ENCODE measurements around the gene C1QTNF1.

Gene C1QTNF1

DNA sequence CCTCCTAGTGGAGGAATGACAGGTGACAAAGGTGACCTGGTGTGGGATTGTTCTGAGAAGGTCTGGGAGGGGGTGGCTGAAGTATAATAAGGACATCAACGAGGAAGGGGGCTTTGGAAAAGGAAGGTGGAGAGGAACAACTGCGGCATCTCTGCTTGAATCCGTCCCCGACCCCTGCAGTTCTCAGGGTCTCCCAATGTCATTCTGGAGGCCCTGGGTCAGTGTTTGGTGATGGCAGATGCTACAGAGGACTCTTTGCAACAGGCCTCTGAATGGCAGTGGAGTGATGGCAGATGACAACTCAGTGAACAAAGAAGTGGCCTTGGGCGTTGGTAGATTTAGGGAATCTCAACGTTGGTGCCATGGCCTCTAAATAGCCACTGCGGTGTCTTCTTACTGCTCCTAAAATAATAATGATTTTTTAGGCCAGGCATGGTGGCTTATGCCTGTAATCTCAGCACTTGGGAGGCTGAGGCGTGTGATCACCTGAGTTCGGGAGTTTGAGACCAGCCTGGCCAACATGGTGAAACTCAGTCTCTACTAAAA lies 52.0 kb downstream of the C1QTNF1 start:
- DNase-seq (ENCODE audit: extremely low read depth in 1 of 2, low read depth in 1 of 2) = no peak

DNA sequence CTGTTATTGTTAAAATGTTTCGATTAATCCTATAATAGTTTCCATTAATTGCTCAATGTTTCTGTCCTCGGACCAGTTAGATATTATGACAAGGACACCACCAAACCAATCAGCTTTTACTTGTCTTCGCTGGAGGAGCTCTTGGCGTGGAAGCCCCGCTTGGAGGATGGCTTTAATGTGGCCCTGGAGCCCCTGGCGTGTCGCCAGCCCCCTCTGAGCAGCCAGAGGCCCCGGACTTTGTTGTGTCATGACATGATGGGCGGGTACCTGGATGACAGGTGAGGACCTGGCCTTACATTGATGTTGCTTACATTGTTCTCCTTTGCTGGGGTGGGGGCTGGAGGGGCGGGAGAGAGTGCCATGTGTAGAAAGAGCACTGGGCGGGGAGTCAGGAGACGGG lies 53.6 kb downstream of the C1QTNF1 start:
- DNase-seq (ENCODE audit: extremely low read depth in 1 of 2, low read depth in 1 of 2) = no peak

DNA sequence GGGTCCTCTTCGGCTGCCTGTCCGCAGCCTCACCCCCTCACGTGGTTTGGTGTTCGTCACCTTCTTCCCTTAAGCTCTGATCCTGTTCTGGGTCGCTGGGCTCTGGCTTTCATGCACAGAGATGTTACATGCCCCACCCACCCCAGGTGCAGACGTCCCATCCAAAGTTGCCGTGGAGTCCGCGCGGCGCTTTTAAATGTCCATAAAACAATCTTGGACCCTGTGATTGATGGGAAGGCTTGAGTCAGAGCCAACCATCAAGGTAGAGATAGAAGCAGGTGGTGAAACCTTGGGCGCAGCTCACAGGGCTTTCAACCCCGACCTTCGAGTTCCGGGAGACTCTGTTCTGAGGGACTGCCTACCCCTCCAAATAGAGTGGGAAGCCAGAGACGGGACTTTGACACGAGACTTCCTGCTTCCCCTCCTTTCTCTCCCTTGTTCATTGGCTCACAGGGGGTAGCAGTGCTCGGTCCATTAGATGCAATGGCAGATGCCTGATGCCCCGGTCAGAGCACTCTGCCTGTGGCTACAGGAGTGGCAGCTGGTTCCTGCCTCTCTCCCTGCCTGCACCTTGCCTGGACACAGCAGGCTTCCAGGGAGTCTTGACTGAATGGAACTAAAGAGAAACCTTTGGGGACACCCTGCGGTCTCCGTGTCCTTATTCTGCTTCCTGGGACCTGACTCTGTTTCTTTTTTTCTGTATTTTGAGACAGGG lies 54.7 kb downstream of the C1QTNF1 start:
- no peak for DNase-seq (ENCODE audit: extremely low read depth in 1 of 2, low read depth in 1 of 2)

DNA sequence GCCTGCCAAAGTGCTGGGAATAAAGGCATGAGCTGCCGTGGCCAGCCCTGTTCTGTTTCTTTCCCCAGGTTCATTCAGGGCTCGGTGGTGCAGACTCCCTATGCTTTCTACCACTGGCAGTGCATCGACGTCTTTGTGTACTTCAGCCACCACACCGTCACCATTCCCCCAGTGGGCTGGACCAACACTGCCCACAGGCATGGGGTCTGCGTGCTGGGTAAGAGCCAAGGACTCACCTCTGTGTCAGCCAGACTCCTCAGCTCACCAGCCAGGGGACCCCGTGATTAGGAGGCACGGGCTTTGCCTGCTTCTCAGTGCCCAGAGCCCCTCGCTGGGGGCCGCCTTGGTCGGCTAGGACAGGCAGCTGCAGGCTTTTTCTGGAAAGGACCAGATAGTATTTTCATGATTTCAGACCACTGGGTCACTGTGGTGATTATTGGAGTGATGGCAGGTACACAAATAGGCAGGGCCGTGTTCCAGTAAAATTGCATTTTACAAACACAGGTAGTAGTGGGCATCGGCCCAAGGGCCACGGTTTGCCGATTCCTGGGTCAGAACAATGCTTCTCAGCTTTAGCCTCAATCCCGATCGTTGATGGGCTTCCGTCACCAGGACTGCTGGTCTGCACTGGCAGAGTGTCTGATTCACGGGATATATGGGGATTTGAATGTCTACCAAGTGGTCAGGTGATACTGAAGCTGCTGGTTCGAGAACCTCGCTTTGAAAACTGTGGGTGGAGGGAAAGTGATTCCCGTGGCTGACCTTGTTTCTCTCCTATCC lies 55.6 kb downstream of the C1QTNF1 start:
- no peak for DNase-seq (ENCODE audit: extremely low read depth in 1 of 2, low read depth in 1 of 2)

DNA sequence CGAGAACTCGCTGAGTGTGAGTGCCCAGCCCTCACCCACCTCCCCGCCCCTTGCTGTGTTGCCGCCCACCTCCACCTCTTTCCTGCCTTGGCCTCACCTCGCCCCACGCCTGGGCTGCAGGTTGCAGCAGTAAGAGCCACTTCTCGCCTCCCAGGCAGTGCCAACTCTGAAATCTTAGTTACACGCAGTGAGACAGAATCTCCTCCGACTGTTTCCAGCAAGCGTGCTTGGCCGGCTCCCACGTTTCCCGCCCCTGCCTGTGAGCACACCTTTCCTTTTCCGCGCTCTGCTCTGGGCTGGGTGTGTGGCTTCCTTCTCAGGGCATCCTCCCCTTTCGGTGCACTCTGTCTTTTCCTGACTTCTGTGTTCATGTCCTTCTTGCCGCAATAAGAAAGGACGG lies 56.4 kb downstream of the C1QTNF1 start:
- no peak for DNase-seq (ENCODE audit: extremely low read depth in 1 of 2, low read depth in 1 of 2)

DNA sequence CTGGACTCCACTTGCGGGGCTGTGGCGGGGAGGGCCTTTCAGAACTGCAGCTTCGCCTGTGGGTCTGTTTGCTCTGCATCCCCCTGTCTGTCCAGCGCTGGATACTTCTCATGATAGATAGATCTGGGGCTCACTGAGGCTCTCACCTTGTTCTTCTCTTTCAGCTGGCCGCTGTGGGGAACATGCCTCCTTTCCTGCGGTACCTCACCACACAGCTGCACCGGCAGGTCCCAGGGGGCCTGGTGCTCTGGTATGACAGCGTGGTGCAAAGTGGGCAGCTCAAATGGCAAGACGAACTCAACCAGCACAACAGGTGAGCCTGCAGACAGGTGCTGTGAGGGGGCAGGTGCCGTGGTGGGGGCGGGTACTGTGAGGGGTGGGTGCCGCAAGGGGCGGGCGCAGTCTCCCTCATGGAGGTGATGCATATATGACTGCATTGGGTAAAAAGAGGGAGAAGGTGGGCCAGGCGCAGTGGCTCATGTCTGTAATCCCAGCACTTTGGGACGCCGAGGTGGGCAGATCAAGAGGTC lies 56.9 kb downstream of the C1QTNF1 start:
- no peak for DNase-seq (ENCODE audit: extremely low read depth in 1 of 2, low read depth in 1 of 2)

DNA sequence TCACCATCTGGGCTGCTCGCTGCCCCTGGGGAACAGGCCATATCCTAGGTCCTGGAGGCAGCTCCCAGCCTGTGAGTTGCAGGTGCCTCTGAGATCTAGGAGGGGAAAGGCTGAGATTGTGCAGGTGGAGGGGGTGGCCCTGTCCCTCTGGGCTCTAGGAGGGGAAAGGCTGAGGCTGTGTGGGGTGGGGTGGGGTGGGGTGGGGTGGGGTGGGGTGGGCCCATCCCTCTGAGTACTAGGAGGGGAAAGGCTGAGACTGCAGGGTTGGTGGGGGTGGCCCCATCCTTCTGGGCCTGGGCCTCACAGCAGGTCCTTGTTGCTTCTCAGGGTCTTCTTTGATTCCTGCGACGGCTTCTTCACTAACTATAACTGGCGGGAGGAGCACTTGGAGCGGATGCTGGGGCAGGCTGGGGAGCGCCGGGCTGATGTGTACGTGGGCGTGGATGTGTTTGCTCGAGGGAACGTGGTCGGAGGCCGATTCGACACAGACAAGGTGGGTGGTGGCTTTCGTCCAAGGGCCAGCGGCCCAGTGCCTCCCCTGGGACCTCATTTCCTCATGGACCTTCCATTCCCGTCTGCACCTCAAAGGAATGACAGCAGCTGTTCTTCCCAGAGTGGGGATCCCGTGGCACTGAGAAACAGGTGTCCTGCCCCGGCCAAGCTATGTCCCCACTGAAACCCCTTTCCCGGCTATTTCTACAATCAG lies 57.8 kb downstream of the C1QTNF1 start:
- DNase-seq (ENCODE audit: extremely low read depth in 1 of 2, low read depth in 1 of 2) = no peak

DNA sequence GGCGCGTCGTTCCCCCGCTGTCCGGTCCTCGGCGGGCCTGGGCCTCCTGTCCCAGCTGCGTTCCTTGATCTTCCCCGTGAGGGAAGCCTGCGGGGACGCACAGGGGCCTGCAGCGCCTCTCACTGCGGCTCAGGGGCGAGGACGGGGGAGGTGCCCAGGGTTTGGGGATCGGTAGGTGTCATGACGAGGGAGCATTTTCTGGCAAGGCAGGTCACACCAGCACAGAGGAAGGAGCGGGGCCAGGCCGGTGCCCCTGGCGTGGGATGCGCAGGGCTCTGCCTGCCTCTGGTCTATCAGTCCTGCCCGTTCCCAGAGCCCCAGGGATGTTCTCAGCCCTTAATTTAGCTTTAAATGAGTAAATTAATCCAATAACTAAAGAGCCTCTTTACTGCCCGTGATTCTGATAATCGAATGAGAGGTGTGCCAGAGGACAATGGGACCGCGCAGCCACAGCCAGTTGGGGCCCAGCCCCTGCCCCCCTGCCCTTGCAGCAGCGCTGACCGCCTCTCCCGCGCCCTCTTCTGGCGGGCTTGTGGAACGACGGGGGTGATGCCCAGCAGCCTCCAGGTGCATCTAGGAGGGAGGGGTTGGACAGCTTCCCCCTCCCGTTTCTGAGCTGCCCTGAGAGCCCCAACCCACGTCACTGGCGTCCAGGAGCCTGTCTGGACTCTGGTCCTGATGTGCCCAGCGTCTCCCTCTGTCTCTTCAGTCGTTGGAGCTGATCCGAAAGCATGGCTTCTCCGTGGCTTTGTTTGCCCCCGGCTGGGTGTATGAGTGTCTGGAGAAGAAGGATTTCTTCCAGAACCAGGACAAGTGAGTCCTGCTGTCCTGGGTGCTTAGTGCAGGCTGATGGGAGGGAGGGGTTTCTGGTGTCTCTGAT lies 58.6 kb downstream of the C1QTNF1 start:
- peak in 1 of 2 donors; percentile 33 for DNase-seq (ENCODE audit: extremely low read depth in 1 of 2, low read depth in 1 of 2)

DNA sequence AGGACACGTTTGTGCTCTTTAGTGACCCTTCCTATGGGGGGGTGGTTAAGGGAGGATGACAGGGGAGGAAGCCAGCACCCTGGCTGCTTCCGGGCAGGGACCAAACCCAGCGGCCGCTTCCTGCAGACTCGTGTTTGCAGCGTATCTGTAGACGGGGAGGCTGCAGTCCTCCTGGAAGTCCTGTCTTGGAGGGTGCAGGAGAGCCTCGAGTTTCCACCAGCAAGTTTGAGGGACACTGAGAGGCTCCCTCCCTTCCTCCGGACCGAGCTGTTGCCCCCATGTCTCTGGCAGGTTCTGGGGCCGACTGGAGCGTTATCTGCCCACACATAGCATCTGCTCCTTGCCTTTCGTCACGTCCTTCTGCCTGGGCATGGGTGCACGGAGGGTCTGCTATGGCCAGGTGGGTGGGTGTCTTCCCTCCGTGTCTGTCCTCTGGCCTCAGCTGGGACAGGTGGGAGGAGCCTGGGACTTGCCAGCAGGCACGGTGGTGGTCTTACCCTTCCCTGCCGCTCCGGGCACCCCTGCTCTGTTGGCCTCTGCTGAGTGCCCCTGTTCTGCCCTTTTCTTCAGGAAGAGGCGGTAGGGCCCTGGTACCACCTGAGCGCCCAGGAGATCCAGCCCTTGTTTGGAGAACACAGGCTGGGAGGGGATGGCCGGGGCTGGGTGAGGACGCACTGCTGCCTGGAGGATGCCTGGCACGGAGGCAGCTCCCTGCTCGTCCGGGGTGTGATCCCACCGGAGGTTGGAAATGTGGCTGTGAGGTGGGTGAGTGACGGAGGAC lies 59.4 kb downstream of the C1QTNF1 start:
- no peak for DNase-seq (ENCODE audit: extremely low read depth in 1 of 2, low read depth in 1 of 2)

DNA sequence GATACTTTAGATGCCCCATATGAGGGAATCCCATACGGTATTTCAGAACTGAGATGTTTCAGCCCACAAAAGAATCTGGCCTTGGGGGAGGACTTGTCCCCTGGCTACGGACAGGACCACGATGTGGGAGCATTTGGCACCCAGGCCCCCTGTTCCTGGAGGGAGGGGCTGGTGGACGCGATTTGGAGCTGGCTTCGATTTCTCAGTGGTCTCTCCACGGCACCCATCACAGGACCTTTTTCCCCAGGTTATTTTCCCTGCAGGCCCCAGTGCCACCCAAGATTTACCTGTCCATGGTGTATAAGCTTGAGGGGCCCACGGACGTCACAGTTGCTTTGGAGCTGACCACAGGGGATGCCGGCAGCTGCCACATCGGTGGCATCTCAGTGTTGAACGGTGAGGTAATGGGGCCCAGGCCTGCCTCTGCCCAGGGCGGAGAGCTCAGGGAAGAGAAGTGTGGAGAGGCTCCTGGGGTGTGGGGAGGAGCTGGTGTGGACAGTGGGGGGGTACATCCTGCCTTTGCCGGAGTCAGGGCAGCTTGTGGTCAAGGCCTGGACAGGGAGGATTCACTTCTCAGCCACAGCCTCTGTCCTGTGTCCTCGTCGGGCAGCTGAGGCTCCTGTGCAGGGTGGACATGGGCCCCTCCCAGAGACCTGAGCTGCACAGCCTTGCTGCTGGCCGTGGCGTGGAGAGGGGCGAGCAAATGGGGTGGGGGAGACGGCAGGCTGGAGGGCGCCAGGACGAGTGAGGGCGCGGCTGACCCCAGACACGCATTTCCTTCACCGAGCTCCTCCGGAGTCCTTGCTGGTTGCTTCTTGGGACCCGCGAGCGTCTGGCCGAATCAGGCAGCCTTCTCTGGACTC lies 60.6 kb downstream of the C1QTNF1 start:
- DNase-seq (ENCODE audit: extremely low read depth in 1 of 2, low read depth in 1 of 2) = no peak

DNA sequence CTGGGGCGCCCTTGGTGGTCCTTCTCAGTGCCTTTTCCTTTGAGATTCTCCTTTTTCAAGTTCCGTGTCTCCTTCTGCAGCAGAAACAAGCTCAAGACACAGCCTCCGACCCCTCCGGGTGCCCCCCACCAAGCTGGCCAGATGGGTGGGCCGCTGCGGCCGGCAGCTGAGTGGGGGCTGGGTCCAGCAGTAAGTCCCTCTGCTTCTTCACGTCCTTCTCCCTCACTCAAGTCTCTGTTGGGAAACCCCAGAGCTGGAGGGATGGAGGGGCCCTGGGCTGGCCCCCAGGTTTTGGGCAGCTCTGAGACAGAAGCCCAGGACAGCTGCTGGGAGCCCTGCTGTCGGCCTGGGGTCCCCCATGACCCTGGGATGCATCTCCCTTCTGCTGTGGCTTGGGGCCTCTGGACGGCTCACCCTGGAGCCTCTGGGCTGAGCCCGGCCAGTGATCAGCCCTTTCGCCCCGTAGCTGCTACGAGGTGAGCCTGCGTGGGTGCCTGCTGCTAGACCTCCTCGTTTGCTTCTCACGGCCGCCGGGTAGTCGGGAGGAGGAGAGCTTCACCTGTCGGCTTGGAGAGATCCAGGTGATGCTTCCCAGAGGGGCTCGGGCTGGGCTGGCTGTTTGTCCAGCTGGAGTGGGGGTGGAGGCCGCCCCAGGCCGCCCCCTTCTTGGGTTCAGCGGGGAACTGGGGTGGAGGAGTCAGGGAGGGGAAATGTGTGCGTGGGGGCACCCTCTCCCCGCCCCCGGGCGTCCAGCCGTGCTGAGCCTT lies 61.4 kb downstream of the C1QTNF1 start:
- DNase-seq (ENCODE audit: extremely low read depth in 1 of 2, low read depth in 1 of 2) = no peak

DNA sequence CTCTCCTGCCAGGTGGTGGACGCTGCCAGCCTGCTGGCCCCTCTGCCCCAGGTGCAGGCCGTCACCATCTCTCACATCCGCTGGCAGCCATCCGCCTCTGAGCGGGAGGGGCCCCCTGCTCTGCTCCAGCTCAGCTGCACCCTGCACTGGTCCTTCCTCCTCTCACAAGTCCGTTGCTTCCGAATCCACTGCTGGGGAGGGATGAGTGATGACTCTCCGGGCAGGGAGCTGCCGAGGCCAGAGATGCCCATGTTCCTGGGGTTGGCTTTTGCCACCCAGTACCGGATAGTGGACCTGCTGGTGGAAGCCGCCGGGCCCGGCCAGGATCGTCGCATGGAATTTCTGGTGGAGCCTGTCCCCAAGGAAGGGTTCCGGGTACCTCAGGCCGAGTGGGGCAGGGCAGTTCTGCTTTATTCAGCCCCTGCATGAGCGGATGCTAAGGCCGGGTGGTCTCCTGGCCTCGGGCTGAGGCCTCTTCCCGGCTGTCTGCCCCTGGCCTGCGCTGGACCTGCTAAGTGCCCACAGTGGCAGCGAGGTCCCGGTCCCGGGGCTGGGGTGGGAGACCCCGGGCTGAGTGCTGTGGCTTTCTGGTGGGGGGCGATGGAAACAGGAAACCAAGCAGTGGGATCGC lies 62.1 kb downstream of the C1QTNF1 start:
- no peak for DNase-seq (ENCODE audit: extremely low read depth in 1 of 2, low read depth in 1 of 2)

DNA sequence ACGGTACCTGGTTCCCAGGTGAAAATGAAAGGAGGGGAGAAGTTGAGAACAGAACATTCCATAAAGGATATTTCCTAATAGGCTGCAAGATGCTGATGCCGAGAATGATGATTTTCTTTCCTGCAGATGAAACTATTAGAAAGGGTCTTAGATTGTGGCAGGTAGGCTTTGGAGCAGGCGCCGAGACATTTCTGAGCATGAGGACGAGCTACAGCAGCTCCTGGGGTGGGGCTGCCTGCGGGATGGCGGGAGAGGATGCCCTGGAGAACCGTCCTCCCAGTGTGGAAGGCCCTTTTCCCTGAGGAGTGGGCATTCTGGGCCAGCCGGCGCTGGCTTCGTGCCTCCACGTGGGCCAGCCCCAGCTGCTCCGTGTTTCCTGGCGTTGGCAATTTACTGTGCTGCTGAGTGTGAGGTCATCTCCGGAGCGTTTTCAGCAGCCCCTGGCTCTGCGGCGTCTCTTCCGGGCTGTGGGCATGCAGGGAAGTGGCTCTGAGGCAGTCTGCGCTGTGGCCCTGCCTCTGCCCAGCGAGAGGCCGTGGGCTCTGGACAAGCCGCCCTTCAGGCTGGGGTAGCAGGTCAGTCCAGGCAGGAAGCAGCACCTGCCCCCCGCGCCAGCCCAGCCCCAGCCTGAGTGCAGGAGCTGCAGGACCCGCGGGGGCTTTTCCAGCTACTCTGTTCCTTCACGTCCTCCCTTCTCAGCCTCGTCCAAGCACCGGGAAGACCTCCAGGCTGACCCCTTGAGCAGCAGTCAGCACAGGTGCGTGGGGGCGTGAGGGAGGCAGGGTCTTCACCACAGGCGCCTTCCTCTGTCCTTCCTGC lies 62.8 kb downstream of the C1QTNF1 start:
- no peak for DNase-seq (ENCODE audit: extremely low read depth in 1 of 2, low read depth in 1 of 2)

DNA sequence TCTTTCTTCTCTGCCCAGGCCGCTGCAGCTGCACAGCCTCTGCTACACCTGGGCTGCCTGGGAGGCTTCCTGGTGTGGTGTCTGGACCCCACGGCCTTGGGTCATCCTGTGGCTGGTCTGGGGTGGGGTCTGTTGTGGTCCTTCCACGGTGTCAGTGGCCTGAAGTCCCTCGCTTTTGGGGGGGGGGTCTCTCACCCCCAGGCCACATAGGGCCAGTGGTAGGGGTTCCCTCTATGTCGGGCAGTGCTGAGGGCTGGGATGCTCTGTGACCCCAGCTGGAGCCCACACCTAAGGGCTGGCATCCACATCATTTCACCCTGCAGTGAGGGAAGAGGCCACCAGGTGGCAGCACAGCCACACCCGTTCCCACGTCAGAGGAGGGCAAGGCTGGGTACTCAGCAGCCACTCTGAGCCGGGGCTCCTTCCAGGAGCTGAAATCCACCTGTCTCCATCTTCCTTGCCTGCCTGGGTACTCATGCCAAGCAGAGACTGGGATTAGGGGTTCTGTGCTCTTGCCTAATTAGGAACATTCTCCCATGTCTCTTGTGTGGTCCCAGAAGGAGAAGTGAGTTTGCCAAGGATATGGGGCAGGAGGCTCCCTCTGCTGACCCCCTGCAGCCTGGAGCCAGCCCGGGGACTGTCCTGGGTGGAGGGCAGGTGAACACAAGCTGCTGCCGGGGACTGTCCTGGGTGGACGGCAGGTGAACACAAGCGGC lies 63.6 kb downstream of the C1QTNF1 start:
- DNase-seq (ENCODE audit: extremely low read depth in 1 of 2, low read depth in 1 of 2) = peak in 1 of 2 donors; percentile 64

DNA sequence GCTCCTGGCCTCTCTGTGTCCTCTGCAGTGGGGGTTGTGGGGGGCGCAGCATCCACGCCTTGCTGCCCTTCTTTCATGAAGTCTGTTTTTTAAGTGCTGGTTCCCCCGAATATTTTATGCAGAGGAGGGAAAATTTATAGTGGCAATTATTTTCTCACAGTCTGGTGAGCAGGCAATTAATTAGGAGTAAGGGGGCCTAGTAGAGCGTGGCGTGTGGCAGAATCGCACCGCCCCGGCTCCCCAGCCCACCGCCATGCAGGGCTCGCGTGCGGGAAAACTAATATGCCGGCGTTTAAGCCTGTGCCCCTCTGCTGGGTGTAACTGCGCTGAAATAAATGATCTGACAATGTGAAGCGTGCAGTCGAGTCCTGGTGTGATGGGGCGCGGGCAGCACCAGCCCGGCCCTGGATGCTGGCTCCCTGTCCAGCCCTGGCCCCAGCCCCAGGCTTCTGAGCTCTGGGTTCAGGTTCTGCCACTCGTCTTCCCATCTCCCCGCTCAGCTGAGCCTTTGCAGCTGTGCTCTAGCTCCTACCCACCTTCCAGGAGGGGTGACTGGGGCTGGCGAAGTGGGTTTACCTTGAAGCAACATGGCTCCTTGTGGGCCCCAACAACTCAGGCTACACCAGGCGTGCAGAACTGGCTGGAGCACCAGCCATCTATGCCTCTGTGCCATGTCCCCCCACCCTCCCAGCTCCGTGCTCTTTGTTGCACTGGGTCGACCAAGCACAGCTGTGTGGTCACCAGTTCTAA lies 64.5 kb downstream of the C1QTNF1 start:
- no peak for DNase-seq (ENCODE audit: extremely low read depth in 1 of 2, low read depth in 1 of 2)
